GM18498 (cell line): ENCODE data around the gene TGFBR1.
"Not testable (repeated sequence)": the region's sequence is repeated elsewhere in the genome, so short reads cannot be mapped to it uniquely, and the experiment has no call there.

Source experiments
- ATAC-seq: cut with Tn5 transposase; IDR thresholded peaks from one replicate; pipeline ENCODE4 v1.9.1; 2021; ENCODE audit warnings: mild to moderate bottlenecking, moderate library complexity; ENCODE audit not compliant: unreplicated experiment

Gene TGFBR1

DNA sequence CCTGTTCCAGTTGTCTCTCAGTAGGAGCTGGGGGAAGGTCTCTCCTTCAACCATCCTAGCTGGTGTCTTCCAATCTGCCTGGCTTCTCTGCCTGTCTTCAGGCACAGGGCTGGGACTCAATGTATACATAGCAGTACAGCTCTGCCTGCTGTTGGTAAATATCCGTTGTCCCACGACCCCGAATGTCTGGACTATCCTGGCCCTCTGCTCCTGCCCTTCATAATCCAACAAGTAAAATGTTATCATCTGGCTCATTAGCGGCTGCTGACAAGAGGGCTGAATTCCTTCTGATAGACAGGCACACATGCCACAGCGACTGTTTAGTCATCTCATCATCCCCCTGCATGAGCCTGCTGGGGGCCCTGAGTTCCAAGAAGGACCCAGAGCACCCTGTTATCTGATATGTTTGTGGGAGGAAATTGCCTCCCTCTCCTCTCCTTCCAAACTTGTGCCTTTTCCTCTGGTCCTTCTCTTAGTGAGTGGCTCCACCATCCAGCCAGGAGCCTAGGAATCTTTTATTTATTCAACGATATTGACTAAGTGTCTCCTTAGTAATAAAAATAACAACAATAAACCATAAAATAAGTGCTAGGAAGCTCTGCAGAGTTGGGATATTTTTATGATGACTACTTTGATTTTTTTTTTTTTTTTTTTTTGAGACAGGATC, 29.5 kb upstream of the TGFBR1 start:
- ATAC-seq = no peak

DNA sequence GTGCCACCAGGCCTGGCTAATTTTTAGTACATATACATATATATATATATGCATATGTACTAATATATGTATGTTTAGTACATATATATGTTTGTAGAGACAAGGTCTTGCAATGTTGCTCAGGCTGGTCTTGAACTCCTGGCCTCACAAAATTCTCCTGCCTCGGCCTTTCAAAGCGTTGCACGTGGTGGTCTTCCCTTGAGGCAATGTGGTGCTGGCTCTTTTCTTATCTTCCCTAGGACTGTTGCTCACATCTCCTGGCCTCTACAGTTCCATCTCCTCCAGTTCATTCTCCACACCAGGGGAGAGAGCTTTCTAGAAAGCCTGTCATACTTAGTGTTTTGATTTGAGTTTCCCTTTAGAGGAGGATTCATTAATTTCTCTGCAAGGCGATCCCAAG, 28.9 kb upstream of the TGFBR1 start:
- no peak for ATAC-seq

DNA sequence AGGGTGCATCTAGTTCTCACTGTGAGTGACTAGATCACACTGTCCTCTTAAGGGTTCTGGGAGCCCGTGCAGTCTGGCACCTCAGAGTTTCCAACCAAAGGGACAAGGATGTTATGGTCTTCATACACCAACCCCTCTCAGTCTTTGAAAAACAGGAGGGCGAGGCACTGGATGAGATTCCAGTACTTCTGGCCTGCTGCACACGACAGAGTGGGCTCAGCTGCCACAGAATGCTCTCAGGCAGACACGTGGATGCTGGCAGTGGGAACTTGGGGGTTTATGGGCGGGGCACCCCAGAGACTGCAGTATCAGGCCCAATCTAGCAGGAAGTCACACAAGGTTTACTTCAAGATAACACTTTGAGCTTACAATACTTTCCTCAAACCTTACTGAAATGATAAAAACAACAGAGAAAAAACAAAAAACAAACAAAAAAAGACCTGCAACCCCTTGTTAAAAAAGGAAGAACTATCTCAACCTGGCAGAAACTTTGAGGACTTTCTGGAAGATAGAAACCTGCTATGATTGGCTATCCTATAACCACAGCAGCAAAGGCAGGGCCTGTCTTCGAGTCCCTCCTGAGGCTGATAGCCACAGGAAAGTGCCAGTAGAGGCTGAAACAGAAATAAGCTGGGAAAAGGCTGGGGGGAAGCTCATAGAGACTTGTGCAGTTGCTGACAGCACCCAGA, 28.3 kb upstream of the TGFBR1 start:
- ATAC-seq = no peak

DNA sequence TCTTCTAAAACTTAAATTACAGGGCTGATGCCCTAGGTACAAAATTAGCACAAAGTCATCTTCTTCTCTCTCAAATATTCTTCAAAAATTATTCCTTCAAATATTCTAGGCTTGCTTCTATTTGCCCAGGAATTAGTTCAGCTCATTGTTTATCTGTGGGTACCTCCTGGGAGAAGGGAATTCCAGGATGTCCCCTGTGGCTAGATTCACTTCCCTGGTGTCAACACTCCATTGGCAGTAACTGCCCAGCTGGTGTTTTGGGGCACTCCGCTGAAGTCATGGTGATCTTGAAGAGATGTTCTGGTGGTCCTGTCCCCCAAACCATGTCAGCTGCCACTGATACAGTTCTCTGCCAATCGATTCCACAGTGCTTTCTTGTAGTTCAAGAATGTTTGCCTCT, 26.2 kb upstream of the TGFBR1 start:
- no peak for ATAC-seq

DNA sequence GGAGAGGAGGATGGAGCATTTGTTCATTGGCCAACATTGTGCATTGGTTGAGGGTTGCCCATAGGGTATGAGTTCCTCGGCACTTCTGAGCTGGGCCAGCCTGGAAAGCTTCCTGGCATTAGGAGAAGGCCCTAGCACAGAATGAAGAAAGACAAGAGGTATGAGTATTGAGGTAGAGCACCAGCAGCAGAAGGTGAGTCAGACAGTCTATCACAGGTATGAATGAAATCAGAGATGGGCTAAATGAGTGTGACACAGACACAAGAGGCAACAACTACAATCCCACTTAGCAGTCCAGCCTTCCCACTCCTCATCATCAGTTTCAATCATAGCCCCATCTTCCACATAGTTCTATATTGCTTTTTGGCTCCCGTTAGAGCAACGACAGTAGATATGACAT, 25.4 kb upstream of the TGFBR1 start:
- ATAC-seq = no peak

DNA sequence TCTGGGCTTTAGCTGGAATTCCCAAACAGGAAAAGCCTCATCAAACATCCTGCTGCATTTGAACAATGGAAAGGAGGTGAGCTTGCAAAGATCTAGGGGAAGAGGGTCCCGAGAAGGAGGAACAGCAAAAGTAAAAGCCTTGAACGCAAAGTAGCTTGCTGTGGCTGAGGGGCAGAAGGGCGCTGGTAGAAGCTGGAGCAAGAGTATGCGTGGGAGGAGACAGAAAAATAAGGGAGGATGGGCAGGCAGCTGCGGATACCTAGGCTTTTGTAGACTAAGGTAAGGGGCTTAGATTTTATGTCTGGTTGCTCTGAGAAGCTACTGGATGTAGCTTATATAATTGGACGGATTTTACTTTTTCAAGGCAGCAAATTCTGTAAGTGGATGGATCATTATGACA, 21.9 kb upstream of the TGFBR1 start:
- ATAC-seq = no peak

DNA sequence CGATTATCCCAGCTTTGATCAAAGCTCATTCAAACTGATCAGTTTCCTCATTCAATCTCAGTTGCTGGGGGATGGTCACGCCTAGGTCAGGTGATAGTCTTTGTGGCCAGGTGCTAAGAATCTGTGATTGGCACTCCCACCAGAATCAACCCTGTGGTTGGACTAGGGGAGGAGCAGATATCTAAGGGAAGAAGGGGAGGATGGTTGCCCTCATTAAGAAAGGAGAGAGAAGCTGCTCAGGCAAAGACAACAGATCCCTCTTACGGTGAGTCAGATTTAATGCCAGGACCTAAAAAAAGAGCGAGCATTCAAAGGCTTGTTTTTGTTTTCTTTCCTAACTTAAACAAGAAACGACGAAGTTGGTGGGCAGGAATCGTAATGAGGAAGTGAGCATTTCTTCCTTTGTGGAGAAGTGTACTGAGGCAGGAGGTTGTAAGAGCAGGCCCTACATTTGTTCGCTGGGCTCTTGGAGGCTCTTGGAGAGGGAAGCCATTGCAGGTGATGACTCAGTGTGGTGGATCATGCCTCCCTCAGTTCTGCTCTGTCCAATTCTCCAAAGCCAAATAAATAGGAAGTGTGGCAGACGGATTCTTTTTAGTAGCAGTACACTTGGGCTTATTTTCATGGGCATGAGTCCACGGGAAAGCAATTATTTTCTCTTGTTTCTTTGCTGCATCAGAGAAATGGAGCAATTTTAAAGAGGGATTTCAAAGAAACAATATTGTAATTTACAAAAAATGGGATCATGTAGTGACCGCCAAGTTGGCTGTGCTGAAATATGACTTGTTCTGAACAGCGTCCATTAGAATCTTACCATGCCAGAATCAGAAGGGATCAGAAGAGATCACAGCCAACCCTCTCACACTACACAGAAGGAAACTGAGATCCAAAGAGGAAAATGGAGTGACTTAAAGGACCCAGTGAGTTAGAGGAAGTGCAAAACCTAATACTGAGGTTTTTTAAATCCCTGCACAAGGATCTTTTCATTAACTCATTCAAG, 18.7 kb upstream of the TGFBR1 start:
- no peak for ATAC-seq

DNA sequence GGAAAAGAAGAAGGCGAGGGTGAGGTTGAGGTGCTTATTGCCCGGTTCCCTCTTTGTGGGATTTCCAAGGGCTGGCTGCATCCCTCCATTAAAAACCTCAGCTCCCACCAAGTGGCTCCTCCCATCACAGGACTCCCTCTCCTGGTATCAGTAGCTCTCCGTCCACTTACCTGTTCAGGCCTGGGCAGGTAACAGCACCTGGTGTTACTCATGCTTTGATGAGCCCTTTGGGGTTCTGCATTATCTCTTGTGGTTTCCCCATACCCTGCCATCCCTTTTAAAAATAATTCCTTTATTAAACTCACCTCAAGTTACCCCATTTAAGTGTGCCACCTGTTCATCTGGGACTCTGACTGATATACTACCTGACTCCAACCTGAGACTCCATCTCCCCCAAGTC, 17.5 kb upstream of the TGFBR1 start:
- no peak for ATAC-seq

DNA sequence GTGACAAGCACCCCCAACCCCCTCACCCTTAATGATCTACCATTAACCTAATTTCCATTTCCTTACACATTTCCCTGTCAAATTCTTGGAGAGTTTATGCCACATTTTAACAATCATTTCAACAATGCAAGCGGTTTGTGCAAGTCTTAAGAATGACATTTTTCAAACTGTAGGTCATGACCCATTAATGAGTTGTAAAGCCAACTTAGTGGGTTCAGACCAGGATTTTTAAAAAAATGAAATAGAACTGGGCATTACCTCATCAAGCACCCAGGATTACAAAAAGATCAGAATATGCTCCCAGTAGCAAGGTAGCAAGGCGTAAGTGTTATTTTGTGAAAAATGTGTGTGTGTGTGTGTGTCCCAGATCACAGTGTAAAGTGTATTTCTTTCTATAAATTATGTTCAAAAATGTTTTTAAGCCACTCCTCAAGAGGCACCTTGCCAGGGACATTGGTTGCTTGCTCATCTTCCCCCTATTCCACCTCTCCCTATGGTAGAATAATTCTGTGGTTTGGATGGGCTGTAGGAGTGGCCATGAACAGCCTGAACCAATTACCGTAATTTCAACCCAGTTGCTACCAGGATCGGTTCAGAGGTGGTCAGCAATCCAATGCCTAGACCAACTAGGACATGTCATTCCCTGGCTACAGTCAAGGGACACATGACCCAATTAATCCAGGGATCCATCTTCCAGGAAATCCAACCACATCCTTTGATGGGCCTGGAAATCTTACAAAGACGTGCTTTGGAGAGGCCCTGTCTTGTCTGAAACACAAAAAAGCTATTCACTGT, 14.4 kb upstream of the TGFBR1 start:
- no peak for ATAC-seq

DNA sequence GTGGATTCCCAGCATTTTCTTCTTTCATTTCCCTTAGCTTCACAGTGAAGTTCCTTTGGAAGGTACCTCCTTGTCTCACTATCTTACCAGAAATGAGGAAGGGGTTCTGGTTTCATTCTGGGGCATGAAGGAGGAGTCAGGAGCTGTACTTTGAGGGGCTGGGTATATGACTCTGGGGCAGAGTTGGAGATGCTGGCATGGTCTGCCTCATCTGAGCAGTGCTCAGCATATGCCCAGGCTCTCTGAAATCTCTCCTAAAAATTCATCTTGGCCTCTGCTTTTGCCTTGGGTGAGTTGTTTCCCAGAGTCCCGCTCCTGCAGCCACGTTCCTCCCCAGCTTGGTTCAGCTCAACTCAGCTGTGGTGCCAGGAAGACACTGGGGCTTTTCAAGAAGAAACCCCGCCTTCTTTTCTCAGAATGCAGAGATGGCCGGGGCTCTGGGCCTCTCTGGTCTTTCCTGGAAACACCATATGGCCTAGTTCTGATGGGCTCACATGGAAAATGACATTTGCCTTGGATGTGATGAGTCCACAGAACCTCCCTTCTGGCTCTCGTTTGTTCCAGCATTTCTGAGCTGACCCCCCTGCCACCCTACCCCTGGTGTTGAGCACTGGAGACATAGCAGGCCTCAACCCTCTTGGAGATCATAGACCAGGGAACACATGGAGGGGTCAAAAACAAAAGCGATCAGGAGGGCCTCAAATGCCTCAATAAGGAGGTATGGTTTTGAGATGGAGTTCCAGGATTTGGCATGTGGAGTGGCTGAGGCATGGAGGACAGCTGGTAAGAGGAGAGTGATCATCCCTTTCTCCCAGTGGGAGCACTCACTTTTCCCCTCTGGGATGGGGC, 12.0 kb upstream of the TGFBR1 start:
- ATAC-seq = no peak

DNA sequence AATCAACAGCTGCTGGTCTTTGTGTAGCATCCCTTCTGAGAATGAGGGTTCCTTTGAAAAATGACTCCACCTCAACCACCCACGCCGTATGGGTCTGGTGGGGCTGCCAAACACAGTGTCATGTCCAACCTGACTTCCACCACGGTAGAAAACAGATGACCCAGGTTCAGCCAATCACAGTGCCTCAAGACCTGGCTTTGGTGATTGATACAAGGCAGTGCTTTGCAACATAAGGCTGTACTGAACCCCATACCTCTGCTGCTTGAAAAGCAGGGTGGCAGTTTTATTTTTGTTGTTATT, 11.5 kb upstream of the TGFBR1 start:
- ATAC-seq = no peak

DNA sequence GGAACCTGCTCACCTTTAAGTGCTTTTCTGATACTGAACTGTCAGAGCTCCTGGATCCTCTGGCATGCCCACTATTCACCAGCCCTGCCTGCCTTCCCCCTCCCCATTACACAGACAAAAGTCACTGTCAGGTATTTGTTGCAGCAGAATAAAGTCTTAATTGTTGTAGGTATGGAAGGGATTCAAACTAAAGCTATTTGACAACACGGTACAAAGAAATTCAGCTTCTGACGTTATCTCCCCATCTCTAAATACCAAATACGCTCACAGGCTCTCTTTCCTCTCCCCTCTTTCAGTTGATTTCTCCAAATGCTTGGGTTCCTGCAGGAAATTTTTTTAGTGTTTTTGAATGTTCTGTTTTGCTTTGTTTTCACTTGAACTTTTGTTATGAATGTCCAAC, 9.3 kb upstream of the TGFBR1 start:
- ATAC-seq = no peak

DNA sequence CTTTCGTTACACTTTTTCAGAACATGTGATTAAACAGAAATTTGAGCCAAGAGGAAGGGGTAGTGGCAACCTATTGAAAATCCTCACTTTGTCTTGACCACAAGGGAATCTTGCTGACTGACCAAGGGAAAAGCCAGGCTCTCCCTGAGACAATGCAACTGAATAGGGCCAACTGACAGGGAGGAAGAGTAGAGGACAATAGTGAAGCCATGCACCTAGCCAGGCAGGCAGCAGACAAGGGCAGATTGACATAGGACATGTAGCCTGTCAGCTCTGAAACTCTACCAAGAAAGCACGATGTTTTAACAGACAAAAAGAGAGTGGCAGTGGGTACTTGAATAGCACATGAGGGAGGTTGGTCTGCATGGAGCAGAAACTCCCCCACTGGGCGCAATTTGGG, 8.5 kb upstream of the TGFBR1 start:
- no peak for ATAC-seq

DNA sequence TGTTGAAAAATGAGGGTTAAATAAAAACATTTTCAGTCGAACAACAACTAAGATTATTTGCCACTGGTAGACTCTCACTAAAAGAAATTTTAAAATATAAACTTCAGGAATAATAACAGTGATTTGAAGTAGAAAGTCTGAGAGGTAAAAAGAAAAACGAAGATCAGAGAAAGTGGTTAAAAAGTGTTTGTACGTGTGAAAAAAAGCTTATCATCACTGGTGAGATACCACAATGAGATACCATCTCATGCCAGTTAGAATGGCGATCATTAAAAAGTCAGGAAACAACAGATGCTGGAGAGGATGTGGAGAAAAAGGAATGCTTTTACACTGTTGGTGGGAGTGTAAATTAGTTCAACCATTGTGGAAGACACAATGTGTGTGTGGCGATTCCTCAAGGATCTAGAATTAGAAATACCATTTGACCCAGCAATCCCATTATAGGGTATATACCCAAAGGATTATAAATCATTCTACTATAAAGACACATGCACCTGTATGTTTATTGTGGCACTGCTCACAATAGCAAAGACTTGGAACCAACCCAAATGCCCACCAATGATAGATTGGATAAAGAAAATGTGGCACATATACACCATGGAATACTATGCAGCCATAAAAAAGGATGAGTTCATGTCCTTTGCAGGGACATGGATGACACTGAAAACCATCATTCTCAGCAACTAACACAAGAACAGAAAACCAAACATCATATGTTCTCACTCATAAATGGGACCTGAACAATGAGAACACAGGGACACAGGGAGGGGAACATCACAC, 4.9 kb upstream of the TGFBR1 start:
- ATAC-seq = not testable (repeated sequence)

DNA sequence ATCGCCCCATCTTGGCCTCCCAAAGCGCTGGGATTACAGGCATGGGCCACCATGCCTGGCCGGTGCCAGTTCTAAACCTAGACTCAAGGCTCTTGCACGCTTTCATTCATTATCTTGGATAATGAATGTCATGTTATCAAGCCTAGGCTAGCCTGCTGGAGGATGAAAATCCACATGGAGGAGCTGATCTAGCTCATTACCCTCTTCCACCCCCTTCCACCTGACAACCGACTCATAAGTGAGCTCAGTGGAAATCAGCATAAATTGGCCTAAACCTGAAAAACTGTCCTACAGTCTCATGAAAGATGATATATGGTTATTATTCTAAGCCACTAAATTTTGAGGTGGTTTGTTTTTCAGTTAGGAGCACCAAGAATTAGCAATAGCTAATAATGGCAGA, 3.6 kb upstream of the TGFBR1 start:
- ATAC-seq = no peak

DNA sequence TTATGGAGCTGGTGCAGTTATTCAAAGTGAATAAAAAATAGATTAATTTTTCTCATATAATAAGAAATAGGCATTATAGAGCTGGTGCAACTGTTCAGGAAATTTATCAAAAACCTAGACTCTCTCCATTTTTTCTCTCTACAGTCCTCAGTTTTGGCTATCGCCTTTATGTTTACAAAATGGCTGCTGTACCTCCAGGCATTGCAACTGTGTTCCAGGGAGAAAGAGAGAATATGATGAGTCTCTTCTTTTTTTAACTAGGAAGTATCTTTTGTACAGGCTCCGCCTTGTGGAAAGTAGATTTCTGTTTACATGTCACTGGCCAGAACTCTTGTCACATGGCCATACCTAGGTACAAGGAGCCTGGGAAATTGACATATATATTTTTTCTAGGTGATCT, 3.1 kb upstream of the TGFBR1 start:
- no peak for ATAC-seq

DNA sequence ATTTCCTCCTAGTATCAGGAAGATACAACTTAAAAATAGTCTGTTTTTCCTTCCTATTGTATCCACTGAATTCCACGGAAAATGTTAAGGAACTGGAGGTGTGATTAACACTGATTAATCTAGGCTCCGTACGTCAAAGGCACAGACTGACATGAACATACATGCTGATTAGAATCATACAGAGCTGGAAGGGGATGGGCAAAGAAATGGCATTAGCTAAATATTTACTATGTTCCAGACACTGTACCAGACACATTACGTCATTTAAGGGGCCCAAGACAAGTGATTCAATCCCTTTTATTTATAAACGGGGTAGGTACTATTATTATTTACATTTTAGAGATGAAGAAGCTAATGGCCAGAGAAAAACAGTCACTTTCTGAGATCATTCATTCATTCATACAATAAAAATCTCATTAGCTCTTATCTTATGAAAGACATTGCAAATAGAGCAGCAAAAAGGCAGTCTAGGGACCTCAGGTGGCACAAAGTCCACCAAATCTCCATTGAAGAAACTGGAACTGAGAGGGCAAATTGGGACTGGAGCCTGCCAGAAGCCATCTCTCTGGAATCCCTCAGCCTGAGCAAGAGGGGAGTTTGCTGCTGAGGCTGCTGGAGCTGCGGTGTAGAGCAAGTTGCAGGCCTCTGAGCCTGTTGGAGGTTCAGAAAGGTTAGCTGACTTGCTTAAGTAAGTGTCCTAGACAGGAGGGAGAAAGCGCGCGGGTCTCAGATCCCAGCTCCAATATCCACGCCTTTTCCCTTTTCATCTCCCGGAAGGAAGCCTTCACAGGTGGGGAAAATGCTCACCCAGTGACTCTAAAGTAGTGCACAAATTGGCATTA, 1.6 kb upstream of the TGFBR1 start:
- ATAC-seq = no peak

DNA sequence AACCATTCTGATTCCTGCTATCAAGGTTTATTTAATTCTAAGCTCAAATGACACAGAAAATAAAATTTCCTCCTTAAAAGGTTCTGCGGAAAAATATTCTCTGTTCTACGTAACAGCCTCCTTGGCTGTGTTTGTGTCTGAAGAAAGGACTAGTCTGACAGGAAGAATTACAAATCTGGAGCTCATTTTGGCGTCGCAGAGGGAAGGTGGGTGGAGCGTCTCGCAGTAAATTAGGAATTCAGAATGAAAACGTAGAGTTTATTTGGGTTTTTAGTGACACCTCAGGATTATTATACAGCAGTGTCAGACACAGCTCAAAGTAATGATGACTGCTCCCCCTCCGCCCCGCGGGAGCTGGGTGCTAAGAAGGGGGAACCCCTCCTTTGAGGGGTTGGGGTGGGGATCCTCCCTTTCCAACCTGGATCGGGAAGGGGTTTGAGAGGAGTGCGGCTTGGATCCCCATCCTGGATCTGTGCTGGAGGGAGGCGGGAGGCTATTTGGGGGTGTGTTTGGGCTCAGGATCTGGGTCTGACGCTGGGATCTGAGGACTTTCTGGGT, 933 bp upstream of the TGFBR1 start:
- no peak for ATAC-seq
